GM23338 (cell line): ENCODE results near the gene GPR158. TPM values are rescaled to one million over a fixed set of nuclear protein-coding genes. Genes with fewer than 3 reads are reported as not detected.

Experiments used
- ATAC-seq: fragments of 200-7000 bp; cut with Tn5 transposase; 3 replicates; pipeline ENCODE4 v1.9.1; 2020
- DNase-seq: peaks from one replicate; pipeline ENCODE4 v3.0.0-alpha.2; 2015; ENCODE audit warnings: low spot score
- H2AFZ ChIP-seq: fragments of 200-600 bp; sonication (generic); 2 replicates; pipeline ENCODE4 v1.8.0; 2016; ENCODE audit warnings: antibody characterized with exemption, mild to moderate bottlenecking, moderate library complexity
- H3F3A ChIP-seq: fragments of 200-600 bp; sonication (generic); replicated peaks from 2 replicates; pipeline ENCODE4 v1.8.0; 2017; ENCODE audit warnings: antibody characterized with exemption, mixed run types, low read depth
- H3K27ac ChIP-seq: fragments of 200-600 bp; sonication (generic); 2 replicates; pipeline ENCODE4 v1.6.1; 2016; ENCODE audit warnings: low read depth
- H3K27me3 ChIP-seq: fragments of 200-600 bp; sonication (generic); 2 replicates; pipeline ENCODE4 v1.8.0; 2016; ENCODE audit warnings: mild to moderate bottlenecking, mixed run types, moderate library complexity; ENCODE audit not compliant: insufficient read depth
- H3K36me3 ChIP-seq: fragments of 200-600 bp; sonication (generic); 2 replicates; pipeline ENCODE4 v1.8.0; 2016; ENCODE audit warnings: mild to moderate bottlenecking; ENCODE audit not compliant: insufficient read depth
- H3K4me1 ChIP-seq: fragments of 200-600 bp; sonication (generic); 2 replicates; pipeline ENCODE4 v1.8.0; 2016; ENCODE audit warnings: mild to moderate bottlenecking, moderate library complexity; ENCODE audit not compliant: insufficient read depth
- H3K4me2 ChIP-seq: fragments of 200-600 bp; sonication (generic); 2 replicates; pipeline ENCODE4 v1.7.1; 2017; ENCODE audit warnings: mixed run types
- H3K4me3 ChIP-seq: fragments of 200-600 bp; sonication (generic); 2 replicates; pipeline ENCODE4 v1.6.1; 2016; ENCODE audit warnings: mixed run types
- H3K79me2 ChIP-seq: fragments of 200-600 bp; sonication (generic); replicated peaks from 2 replicates; pipeline ENCODE4 v1.8.0; 2017; ENCODE audit warnings: mild to moderate bottlenecking; ENCODE audit not compliant: insufficient read depth
- H3K9me2 ChIP-seq: fragments of 200-600 bp; sonication (generic); 2 replicates; pipeline ENCODE4 v1.8.0; 2017; ENCODE audit not compliant: insufficient read depth
- H4K20me1 ChIP-seq: fragments of 200-600 bp; sonication (generic); replicated peaks from 2 replicates; pipeline ENCODE4 v1.8.0; 2017; ENCODE audit warnings: mild to moderate bottlenecking; ENCODE audit not compliant: insufficient read depth
- H3K27ac Mint-ChIP-seq: 2 replicates; pipeline ENCODE4 v1.8.0; 2020; ENCODE audit warnings: inconsistent platforms, mild to moderate bottlenecking, moderate library complexity, mixed read lengths
- H3K27me3 Mint-ChIP-seq: 3 replicates; pipeline ENCODE4 v1.8.0; 2022; ENCODE audit warnings: low read depth, mild to moderate bottlenecking, moderate library complexity, mixed read lengths, inconsistent platforms; ENCODE audit not compliant: insufficient read depth, poor library complexity
- H3K36me3 Mint-ChIP-seq: 3 replicates; pipeline ENCODE4 v1.8.0; 2021; ENCODE audit warnings: low read depth, mild to moderate bottlenecking, inconsistent platforms, moderate library complexity, mixed read lengths
- H3K4me1 Mint-ChIP-seq: 3 replicates; pipeline ENCODE4 v1.8.0; 2020; ENCODE audit warnings: mild to moderate bottlenecking, inconsistent platforms, mixed read lengths
- H3K4me3 Mint-ChIP-seq: 3 replicates; pipeline ENCODE4 v1.8.0; 2021; ENCODE audit warnings: moderate library complexity, mild to moderate bottlenecking, inconsistent platforms, mixed read lengths
- H3K9me3 Mint-ChIP-seq: 3 replicates; pipeline ENCODE4 v1.8.0; 2020; ENCODE audit warnings: moderate library complexity, mild to moderate bottlenecking, inconsistent platforms, mixed read lengths
- CREB1 ChIP-seq: fragments of 250-450 bp; sonication (Bioruptor Pico); IDR thresholded peaks from 2 replicates; pipeline ENCODE4 v1.5.0; 2020; ENCODE audit warnings: low read depth, mild to moderate bottlenecking, moderate library complexity
- CTCF ChIP-seq, 2 experiments: fragments of 200-600 bp in 1 of 2; sonication (generic) in 1 of 2; conservative IDR thresholded peaks; 2 replicates each; pipeline versions ENCODE4 v1.5.1 to v1.6.1; 2016 to 2017; ENCODE audit warnings: antibody characterized with exemption in 2 of 2, low read depth in 2 of 2, mild to moderate bottlenecking in 2 of 2, moderate library complexity in 1 of 2
- ETS1 ChIP-seq: IDR thresholded peaks from 2 replicates; pipeline ENCODE4 v1.6.1; 2016; ENCODE audit warnings: antibody characterized with exemption
- EZH2 ChIP-seq: fragments of 200-600 bp; sonication (generic); IDR thresholded peaks from one replicate; pipeline ENCODE4 v1.8.0; 2017; ENCODE audit warnings: antibody characterized with exemption, mild to moderate bottlenecking, low read depth; ENCODE audit not compliant: unreplicated experiment
- EZH2phosphoT487 ChIP-seq: fragments of 200-600 bp; sonication (generic); IDR thresholded peaks from one replicate; pipeline ENCODE4 v1.8.1; 2018; ENCODE audit warnings: antibody characterized with exemption; ENCODE audit not compliant: unreplicated experiment
- JUNB ChIP-seq: IDR thresholded peaks from one replicate; pipeline ENCODE4 v1.6.1; 2016; ENCODE audit warnings: antibody characterized with exemption; ENCODE audit not compliant: unreplicated experiment
- NANOG ChIP-seq: IDR thresholded peaks from 2 replicates; pipeline ENCODE4 v1.6.1; 2016; ENCODE audit warnings: antibody characterized with exemption, borderline replicate concordance
- POLR2AphosphoS5 ChIP-seq: IDR thresholded peaks from 2 replicates; pipeline ENCODE4 v1.6.1; 2016; ENCODE audit warnings: antibody characterized with exemption, low read depth
- STAT1 ChIP-seq: IDR thresholded peaks from one replicate; pipeline ENCODE4 v1.6.1; 2016; ENCODE audit warnings: antibody characterized with exemption; ENCODE audit not compliant: unreplicated experiment
- ZNF114 ChIP-seq: fragments of 250-450 bp; sonication (Bioruptor Pico); IDR thresholded peaks from 2 replicates; pipeline ENCODE4 v1.5.0; 2020; ENCODE audit warnings: mild to moderate bottlenecking, moderate library complexity
- ZNF331 ChIP-seq: fragments of 250-450 bp; sonication (Bioruptor Pico); IDR thresholded peaks from 2 replicates; pipeline ENCODE4 v1.5.0; 2020; ENCODE audit warnings: low read depth, mild to moderate bottlenecking, moderate library complexity
- polyA plus RNA-seq: library from polyadenylated mRNA; unstranded; fragments of >200 nt; fragmentation: Nextera tagmentation; extraction: Ambion mirVana; gene quantifications from 2 replicates; pipeline ENCODE4 v1.2.1, GENCODE V29; 2016
- total RNA-seq: library from RNA; depleted of rRNA; stranded (reverse); fragments of >200 nt; shearing (Covaris generic); gene quantifications from 2 replicates; pipeline ENCODE4 v1.2.3, GENCODE V29; 2014
- TF ChIP-seq, protein P1 (sequence below): fragments of 250-450 bp; sonication (Bioruptor Pico); IDR thresholded peaks from 2 replicates; pipeline ENCODE4 v1.5.0; 2020; ENCODE audit warnings: mild to moderate bottlenecking, moderate library complexity
- TF ChIP-seq, protein P2 (sequence below): IDR thresholded peaks from one replicate; pipeline ENCODE4 v1.6.1; 2018; ENCODE audit warnings: antibody characterized with exemption; ENCODE audit not compliant: unreplicated experiment

GPR158 gene
- total and polyA plus RNA-seq, 2 experiments from 2014 or later, result 0.13 to 1.5 TPM

DNA sequence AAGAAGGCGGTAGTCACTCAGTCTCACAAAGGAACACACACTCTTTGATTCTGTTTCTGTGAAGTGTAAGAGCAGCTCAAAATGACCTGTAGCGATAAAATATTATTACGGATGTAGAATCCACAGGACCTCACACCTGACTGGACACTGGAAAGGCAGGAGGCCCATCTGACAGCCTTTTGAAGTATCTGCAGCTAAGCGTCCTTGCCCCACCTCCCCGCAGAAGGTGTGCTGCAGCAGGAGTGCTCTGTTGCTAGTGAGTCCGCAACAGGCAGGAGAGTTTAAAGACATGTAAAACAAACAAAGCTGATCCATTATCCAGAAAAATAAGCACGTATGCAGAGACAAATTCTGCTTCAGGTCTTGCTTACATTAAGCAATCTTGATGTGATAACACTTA is 355.5 kb downstream of the GPR158 start:
- H3K27ac Mint-ChIP-seq, result no peak overlapping the region
- Histone ChIP-seq H3F3A (no peaks in the 10 kb centered on the region), H3K4me3 (no peak overlapping the region), H3K79me2 (no peaks in the 10 kb centered on the region), H4K20me1 (no peaks in the 10 kb centered on the region), H3K4me1 (peaks cover 6% of the 10 kb centered on the region; the same call in 1 of the 2 replicates), H2AFZ (no peak overlapping the region), H3K9me2 (0 out of 2 replicates have a peak, but pooled peaks cover 3% of the 10 kb centered on the region), H3K27me3 (no peaks in the 10 kb centered on the region), H3K36me3 (no peaks in the 10 kb centered on the region), H3K27ac (no peak overlapping the region), H3K4me2 (no peak overlapping the region)
- H3K9me3 Mint-ChIP-seq, result no peaks in the 10 kb centered on the region
- H3K27me3 Mint-ChIP-seq, result no peaks in the 10 kb centered on the region
- ATAC-seq, result no peak
- H3K36me3 Mint-ChIP-seq, result no peaks in the 10 kb centered on the region
- TF ChIP-seq EZH2 (no peak), ZNF331 (CRISPR knock-in tag) (no peak), ZNF114 (CRISPR knock-in tag) (no peak), EZH2phosphoT487 (no peak), JUNB (no peak), NANOG (no peak), POLR2AphosphoS5 (no peak), CTCF (conservative IDR thresholded peaks at IDR 0.05; ENCODE audit: low read depth in 2 of 2) (no peak), ETS1 (no peak), STAT1 (no peak), CREB1 (CRISPR knock-in tag) (no peak)
- TF ChIP-seq, protein P1, sequence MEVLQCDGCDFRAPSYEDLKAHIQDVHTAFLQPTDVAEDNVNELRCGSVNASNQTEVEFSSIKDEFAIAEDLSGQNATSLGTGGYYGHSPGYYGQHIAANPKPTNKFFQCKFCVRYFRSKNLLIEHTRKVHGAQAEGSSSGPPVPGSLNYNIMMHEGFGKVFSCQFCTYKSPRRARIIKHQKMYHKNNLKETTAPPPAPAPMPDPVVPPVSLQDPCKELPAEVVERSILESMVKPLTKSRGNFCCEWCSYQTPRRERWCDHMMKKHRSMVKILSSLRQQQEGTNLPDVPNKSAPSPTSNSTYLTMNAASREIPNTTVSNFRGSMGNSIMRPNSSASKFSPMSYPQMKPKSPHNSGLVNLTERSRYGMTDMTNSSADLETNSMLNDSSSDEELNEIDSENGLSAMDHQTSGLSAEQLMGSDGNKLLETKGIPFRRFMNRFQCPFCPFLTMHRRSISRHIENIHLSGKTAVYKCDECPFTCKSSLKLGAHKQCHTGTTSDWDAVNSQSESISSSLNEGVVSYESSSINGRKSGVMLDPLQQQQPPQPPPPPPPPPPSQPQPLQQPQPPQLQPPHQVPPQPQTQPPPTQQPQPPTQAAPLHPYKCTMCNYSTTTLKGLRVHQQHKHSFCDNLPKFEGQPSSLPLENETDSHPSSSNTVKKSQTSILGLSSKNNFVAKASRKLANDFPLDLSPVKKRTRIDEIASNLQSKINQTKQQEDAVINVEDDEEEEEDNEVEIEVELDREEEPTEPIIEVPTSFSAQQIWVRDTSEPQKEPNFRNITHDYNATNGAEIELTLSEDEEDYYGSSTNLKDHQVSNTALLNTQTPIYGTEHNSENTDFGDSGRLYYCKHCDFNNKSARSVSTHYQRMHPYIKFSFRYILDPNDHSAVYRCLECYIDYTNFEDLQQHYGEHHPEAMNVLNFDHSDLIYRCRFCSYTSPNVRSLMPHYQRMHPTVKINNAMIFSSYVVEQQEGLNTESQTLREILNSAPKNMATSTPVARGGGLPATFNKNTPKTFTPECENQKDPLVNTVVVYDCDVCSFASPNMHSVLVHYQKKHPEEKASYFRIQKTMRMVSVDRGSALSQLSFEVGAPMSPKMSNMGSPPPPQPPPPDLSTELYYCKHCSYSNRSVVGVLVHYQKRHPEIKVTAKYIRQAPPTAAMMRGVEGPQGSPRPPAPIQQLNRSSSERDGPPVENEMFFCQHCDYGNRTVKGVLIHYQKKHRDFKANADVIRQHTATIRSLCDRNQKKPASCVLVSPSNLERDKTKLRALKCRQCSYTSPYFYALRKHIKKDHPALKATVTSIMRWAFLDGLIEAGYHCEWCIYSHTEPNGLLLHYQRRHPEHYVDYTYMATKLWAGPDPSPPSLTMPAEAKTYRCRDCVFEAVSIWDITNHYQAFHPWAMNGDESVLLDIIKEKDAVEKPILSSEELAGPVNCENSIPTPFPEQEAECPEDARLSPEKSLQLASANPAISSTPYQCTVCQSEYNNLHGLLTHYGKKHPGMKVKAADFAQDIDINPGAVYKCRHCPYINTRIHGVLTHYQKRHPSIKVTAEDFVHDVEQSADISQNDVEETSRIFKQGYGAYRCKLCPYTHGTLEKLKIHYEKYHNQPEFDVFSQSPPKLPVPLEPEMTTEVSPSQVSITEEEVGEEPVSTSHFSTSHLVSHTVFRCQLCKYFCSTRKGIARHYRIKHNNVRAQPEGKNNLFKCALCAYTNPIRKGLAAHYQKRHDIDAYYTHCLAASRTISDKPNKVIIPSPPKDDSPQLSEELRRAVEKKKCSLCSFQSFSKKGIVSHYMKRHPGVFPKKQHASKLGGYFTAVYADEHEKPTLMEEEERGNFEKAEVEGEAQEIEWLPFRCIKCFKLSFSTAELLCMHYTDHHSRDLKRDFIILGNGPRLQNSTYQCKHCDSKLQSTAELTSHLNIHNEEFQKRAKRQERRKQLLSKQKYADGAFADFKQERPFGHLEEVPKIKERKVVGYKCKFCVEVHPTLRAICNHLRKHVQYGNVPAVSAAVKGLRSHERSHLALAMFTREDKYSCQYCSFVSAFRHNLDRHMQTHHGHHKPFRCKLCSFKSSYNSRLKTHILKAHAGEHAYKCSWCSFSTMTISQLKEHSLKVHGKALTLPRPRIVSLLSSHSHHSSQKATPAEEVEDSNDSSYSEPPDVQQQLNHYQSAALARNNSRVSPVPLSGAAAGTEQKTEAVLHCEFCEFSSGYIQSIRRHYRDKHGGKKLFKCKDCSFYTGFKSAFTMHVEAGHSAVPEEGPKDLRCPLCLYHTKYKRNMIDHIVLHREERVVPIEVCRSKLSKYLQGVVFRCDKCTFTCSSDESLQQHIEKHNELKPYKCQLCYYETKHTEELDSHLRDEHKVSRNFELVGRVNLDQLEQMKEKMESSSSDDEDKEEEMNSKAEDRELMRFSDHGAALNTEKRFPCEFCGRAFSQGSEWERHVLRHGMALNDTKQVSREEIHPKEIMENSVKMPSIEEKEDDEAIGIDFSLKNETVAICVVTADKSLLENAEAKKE (CRISPR knock-in tag), result no peak
- TF ChIP-seq, protein P2, sequence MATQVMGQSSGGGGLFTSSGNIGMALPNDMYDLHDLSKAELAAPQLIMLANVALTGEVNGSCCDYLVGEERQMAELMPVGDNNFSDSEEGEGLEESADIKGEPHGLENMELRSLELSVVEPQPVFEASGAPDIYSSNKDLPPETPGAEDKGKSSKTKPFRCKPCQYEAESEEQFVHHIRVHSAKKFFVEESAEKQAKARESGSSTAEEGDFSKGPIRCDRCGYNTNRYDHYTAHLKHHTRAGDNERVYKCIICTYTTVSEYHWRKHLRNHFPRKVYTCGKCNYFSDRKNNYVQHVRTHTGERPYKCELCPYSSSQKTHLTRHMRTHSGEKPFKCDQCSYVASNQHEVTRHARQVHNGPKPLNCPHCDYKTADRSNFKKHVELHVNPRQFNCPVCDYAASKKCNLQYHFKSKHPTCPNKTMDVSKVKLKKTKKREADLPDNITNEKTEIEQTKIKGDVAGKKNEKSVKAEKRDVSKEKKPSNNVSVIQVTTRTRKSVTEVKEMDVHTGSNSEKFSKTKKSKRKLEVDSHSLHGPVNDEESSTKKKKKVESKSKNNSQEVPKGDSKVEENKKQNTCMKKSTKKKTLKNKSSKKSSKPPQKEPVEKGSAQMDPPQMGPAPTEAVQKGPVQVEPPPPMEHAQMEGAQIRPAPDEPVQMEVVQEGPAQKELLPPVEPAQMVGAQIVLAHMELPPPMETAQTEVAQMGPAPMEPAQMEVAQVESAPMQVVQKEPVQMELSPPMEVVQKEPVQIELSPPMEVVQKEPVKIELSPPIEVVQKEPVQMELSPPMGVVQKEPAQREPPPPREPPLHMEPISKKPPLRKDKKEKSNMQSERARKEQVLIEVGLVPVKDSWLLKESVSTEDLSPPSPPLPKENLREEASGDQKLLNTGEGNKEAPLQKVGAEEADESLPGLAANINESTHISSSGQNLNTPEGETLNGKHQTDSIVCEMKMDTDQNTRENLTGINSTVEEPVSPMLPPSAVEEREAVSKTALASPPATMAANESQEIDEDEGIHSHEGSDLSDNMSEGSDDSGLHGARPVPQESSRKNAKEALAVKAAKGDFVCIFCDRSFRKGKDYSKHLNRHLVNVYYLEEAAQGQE, result no peak
- peaks cover 3% of the 10 kb centered on the region; the same call in 1 of the 3 replicates for H3K4me1 Mint-ChIP-seq
- H3K4me3 Mint-ChIP-seq, result no peak overlapping the region
- DNase-seq, result no peak
